GM21737 (cell line): ENCODE results near the gene DNAJC17.

Experiments used
- ATAC-seq: cut with Tn5 transposase; IDR thresholded peaks from one replicate; pipeline ENCODE4 v1.9.1; 2021; ENCODE audit warnings: mild to moderate bottlenecking, moderate library complexity; ENCODE audit not compliant: unreplicated experiment

Gene DNAJC17

GRCh38 chr15:40768521-40769273 lies 38.6 kb downstream of the DNAJC17 start:
- no peak for ATAC-seq

GRCh38 chr15:40767838-40768500 lies 39.3 kb downstream of the DNAJC17 start:
- ATAC-seq = no peak

GRCh38 chr15:40766906-40767837 lies 40.1 kb downstream of the DNAJC17 start:
- no peak for ATAC-seq

GRCh38 chr15:40766194-40766815 lies 41.0 kb downstream of the DNAJC17 start:
- ATAC-seq = no peak

GRCh38 chr15:40764629-40765103 lies 42.6 kb downstream of the DNAJC17 start:
- no peak for ATAC-seq

- ATAC-seq = peak; percentile 36
Observed at GRCh38 chr15:40763801-40764628, 43.3 kb downstream of the DNAJC17 start, which contains the start of gene GCHFR. GCHFR (plus strand) TSS chr15:40764068; CDS start chr15:40764181, 113 bp downstream.

- ATAC-seq = no peak
Observed at GRCh38 chr15:40762919-40763800, 44.1 kb downstream of the DNAJC17 start.

GRCh38 chr15:40759961-40760360 lies 47.3 kb downstream of the DNAJC17 start:
- no peak for ATAC-seq

- no peak for ATAC-seq
Observed at GRCh38 chr15:40756938-40757337, 50.3 kb downstream of the DNAJC17 start.

GRCh38 chr15:40755812-40756208 lies 51.5 kb downstream of the DNAJC17 start:
- ATAC-seq = no peak

- peak; percentile 83 for ATAC-seq
Observed at GRCh38 chr15:40754883-40755811, 52.1 kb downstream of the DNAJC17 start, which contains the start of gene RMDN3. RMDN3 (minus strand) TSS chr15:40755254; CDS start chr15:40754783, 471 bp downstream.

- ATAC-seq = peak; percentile 1
Observed at GRCh38 chr15:40754574-40754882, 52.7 kb downstream of the DNAJC17 start.

GRCh38 chr15:40751745-40752144 lies 55.5 kb downstream of the DNAJC17 start:
- ATAC-seq = no peak

- ATAC-seq = no peak
Observed at GRCh38 chr15:40750885-40751284, 56.4 kb downstream of the DNAJC17 start.

GRCh38 chr15:40749151-40749630 lies 58.1 kb downstream of the DNAJC17 start:
- ATAC-seq = no peak

GRCh38 chr15:40747685-40748631 lies 59.3 kb downstream of the DNAJC17 start:
- ATAC-seq = no peak
